Cardiac septum (tissue), 1 donor: ENCODE results near the gene STAB2. TPM values are rescaled to one million over a fixed set of nuclear protein-coding genes. Genes with fewer than 3 reads are reported as not detected.
A peak's percentile ranks its signal among the peaks of the same experiment; 100 is the strongest.
"Not testable (repeated sequence)": the region's sequence is repeated elsewhere in the genome, so short reads cannot be mapped to it uniquely, and the experiment has no call there.

ENCODE experiments used
- DNase-seq: peaks from one replicate; pipeline ENCODE4 v3.0.0-alpha.2; 2020; ENCODE audit warnings: low spot score
- intact Hi-C: fragments of 100-400 bp; cut with DNase I; formaldehyde crosslinking; loops from one replicate; pipeline ENCODE4 v1.14.0; 2022
- total RNA-seq: library from RNA; stranded (reverse); fragmentation: NEBNext Ultra II Directional; extraction: Animal tissue kit (Norgen Biotek cat#: 25700); gene quantifications from one replicate; pipeline ENCODE4 v1.2.1, GENCODE V29; 2021
- donor health status: DM: no; HTN: no; CAD: no.

STAB2 gene
- total RNA-seq, 1 donor from 2014 or later: 0.75 TPM

GRCh38 chr12:103794309-103795213 lies 207.5 kb downstream of the STAB2 start:
- intact Hi-C loops: no loop called here
- DNase-seq: no peak

- intact Hi-C loops: no loop called here
- no peak for DNase-seq
Measured at GRCh38 chr12:103798586-103798985, 211.5 kb downstream of the STAB2 start.

GRCh38 chr12:103799504-103799856 lies 212.4 kb downstream of the STAB2 start:
- DNase-seq: peak; percentile 82
- intact Hi-C loops: no loop called here

GRCh38 chr12:103799857-103800771 lies 213.0 kb downstream of the STAB2 start:
- DNase-seq: no peak
- intact Hi-C loops: no loop called here

GRCh38 chr12:103801709-103802585 lies 214.9 kb downstream of the STAB2 start:
- intact Hi-C loops: no loop called here
- DNase-seq: no peak

- intact Hi-C loops: no loop called here
- no peak for DNase-seq
Measured at GRCh38 chr12:103802586-103802886, 215.5 kb downstream of the STAB2 start.

- intact Hi-C loops: no loop called here
- no peak for DNase-seq
Measured at GRCh38 chr12:103803847-103804246, 216.8 kb downstream of the STAB2 start.

GRCh38 chr12:103805655-103806360 lies 218.7 kb downstream of the STAB2 start:
- DNase-seq: no peak
- intact Hi-C loops: no loop called here

- DNase-seq: no peak
- intact Hi-C loops: no loop called here
Measured at GRCh38 chr12:103806803-103807202, 219.7 kb downstream of the STAB2 start.

GRCh38 chr12:103807561-103808238 lies 220.6 kb downstream of the STAB2 start:
- DNase-seq: no peak
- intact Hi-C loops: no loop called here

- DNase-seq: no peak
- intact Hi-C loops: no loop called here
Measured at GRCh38 chr12:103808239-103808880, 221.3 kb downstream of the STAB2 start.

- no peak for DNase-seq
- intact Hi-C loops: no loop called here
Measured at GRCh38 chr12:103809154-103809553, 222.1 kb downstream of the STAB2 start.

- intact Hi-C loops, DNase-seq: not testable (repeated sequence)
Measured at GRCh38 chr12:103809639-103810038, 222.6 kb downstream of the STAB2 start.

- intact Hi-C loops: no loop called here
- no peak for DNase-seq
Measured at GRCh38 chr12:103810111-103810510, 223.0 kb downstream of the STAB2 start.

GRCh38 chr12:103811791-103812190 lies 224.7 kb downstream of the STAB2 start:
- DNase-seq: no peak
- intact Hi-C loops: no loop called here

GRCh38 chr12:103812789-103813188 lies 225.7 kb downstream of the STAB2 start:
- intact Hi-C loops: no loop called here
- DNase-seq: no peak

- no peak for DNase-seq
- intact Hi-C loops: no loop called here
Measured at GRCh38 chr12:103813426-103813825, 226.4 kb downstream of the STAB2 start.

- intact Hi-C loops: no loop called here
- no peak for DNase-seq
Measured at GRCh38 chr12:103813949-103814348, 226.9 kb downstream of the STAB2 start.
